Stimulated activated CD8-positive, alpha-beta memory T cell treated with anti-CD3 and anti-CD28 coated beads, Interleukin-2, amount 100 ng/mL, for 1 hour (primary cell): ENCODE data around the gene FOXL1.

Experiments
- DNase-seq, 2 donors: peaks; one replicate each; pipeline ENCODE4 v3.0.0-alpha.2; 2020; ENCODE audit warnings: low read depth in 2 of 2

The FOXL1 gene

GRCh38 chr16:86631444-86631843 lies 53.1 kb downstream of the FOXL1 start:
- DNase-seq = no peak
